GM18873 (cell line): Measurements from ENCODE around the gene LYSET.
"Not testable (repeated sequence)": the region's sequence is repeated elsewhere in the genome, so short reads cannot be mapped to it uniquely, and the experiment has no call there.

Experiments
- ATAC-seq: cut with Tn5 transposase; IDR thresholded peaks from one replicate; pipeline ENCODE4 v1.9.1; 2021; ENCODE audit warnings: mild to moderate bottlenecking, moderate library complexity, moderate number of reproducible peaks; ENCODE audit not compliant: unreplicated experiment, low FRiP score

Gene LYSET

GRCh38 chr14:93214598-93214997 lies 29.5 kb downstream of the LYSET start:
- ATAC-seq = no peak

DNA sequence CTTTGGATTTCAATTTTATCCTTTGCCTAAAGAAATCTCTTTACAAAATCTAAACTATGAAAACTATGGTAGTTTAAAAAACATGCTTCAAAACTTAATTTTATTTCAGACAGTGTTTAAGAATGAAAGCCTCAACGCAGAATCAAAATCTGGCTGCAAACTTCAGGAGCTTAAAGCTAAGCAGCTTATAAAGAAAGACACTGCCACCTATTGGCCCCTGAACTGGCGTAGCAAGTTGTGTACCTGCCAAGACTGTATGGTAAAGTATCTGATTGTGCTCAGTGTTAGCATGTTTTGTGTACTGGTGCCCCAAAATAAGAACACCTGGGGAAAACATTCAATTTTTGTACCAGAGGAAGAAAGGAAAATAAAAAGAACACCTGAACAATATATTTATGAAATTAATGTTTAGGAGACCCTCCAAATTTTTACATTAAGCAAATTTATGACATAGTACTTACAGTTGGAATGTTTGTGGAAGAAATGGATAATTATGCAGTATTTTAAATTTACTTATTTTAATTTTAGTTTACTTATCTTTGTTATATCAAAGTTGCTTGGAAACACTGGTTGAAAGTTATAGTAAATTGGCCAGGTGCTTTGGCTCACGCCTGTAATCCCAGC lies 34.1 kb downstream of the LYSET start:
- no peak for ATAC-seq

DNA sequence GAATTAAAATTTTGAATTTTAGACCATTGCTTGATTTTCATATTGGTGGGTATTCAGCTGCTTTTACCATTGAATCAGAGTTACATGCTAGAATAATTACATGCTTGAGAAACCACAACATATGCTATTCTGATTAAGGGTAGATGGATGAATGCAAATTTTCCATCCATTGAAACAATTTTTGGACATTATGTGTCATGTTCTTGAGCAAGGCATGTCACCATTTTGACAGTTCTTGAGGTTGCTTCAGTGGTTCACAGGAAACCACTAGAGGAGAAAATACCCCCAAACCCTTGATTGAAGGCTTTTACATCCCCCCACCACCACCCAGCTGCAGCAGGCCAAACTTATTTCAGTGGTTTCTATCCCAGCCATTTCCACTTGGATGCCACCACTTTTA lies 35.4 kb downstream of the LYSET start:
- ATAC-seq = no peak

GRCh38 chr14:93223565-93223964 lies 38.4 kb downstream of the LYSET start:
- no peak for ATAC-seq

DNA sequence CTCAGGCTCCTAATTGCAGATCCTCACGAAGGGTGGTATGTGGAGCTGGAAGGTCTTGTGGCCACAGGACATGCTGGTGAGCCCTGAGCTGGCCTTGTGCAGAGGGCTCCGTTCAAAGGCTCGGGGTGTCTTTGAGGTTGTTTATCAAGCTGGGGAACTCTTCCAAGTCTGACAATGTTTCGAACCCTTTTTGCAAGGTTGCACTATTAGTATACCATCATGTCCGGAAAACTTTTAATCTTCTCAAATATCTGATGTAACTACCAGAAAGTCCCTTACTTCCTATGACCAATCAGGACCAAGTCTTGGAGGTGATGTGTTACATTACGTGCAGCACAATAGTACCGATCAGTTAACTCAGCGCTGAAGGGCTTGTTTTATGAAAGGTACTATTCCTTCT lies 43.4 kb downstream of the LYSET start:
- no peak for ATAC-seq

- ATAC-seq = no peak
Observed at GRCh38 chr14:93230539-93230938, 45.4 kb downstream of the LYSET start.

- no peak for ATAC-seq
Observed at GRCh38 chr14:93231129-93231979, 46.2 kb downstream of the LYSET start.

- ATAC-seq = no peak
Observed at GRCh38 chr14:93232159-93232558, 47.0 kb downstream of the LYSET start.

GRCh38 chr14:93233078-93233477 lies 48.0 kb downstream of the LYSET start:
- ATAC-seq = not testable (repeated sequence)

GRCh38 chr14:93234798-93235197 lies 49.7 kb downstream of the LYSET start:
- ATAC-seq = no peak
